Fibroblast of skin of abdomen (primary cell): Measurements from ENCODE around the gene ADAM19. TPM values are rescaled to one million over a fixed set of nuclear protein-coding genes. Genes with fewer than 3 reads are reported as not detected.

Experiments used
- DNase-seq: peaks from one replicate; pipeline ENCODE4 v3.0.0-alpha.2; 2013
- polyA plus RNA-seq, 2 experiments: library from polyadenylated mRNA; unstranded; fragments of 120-200 nt; gene quantifications; one replicate each; pipeline ENCODE4 v1.2.1, GENCODE V29; 2013; ENCODE audit not compliant: insufficient read length in 2 of 2

ADAM19 gene, protein sequence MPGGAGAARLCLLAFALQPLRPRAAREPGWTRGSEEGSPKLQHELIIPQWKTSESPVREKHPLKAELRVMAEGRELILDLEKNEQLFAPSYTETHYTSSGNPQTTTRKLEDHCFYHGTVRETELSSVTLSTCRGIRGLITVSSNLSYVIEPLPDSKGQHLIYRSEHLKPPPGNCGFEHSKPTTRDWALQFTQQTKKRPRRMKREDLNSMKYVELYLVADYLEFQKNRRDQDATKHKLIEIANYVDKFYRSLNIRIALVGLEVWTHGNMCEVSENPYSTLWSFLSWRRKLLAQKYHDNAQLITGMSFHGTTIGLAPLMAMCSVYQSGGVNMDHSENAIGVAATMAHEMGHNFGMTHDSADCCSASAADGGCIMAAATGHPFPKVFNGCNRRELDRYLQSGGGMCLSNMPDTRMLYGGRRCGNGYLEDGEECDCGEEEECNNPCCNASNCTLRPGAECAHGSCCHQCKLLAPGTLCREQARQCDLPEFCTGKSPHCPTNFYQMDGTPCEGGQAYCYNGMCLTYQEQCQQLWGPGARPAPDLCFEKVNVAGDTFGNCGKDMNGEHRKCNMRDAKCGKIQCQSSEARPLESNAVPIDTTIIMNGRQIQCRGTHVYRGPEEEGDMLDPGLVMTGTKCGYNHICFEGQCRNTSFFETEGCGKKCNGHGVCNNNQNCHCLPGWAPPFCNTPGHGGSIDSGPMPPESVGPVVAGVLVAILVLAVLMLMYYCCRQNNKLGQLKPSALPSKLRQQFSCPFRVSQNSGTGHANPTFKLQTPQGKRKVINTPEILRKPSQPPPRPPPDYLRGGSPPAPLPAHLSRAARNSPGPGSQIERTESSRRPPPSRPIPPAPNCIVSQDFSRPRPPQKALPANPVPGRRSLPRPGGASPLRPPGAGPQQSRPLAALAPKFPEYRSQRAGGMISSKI
- 176 TPM for polyA plus RNA-seq (2013, experiment 1 of 2; ENCODE audit: insufficient read length)
- polyA plus RNA-seq (2013, experiment 2 of 2; ENCODE audit: insufficient read length) = 176 TPM

DNA sequence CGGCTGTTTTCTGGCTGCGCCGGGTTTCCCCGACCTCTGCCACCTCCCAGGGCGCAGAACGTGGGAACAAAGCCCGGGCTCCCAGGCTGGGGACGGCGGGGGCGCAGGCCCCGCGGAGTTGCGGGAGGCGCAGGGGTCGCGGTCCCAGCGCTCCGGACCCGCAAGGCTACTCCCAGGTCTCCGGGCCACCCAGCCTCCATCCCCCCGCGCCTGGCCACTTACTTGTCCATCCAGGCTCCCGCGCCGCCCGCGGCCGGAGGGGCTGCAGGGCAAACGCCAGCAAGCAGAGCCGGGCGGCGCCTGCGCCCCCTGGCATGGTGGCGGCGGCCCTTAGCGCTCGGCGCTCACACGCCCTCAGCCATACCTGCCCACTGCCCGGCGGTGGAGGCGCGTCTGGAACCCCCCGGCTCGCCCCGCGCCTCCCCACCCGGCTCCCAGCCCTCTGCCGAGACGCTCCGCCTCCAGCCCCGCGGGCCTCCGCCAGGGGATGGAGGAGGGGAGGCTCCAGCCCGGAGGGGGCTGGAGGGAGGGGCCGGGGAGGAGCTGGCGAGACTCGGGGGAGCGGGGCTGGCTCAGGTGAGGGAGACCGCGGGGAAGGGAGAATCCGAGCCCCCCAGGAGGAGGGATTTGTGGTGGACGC, at the start of gene ADAM19:
ADAM19 (minus strand) TSS at position 395 of the 640 bp plus-strand sequence; CDS start at position 316, 79 bp downstream.
- DNase-seq = peak; percentile 80

GRCh38 chr5:157624144-157624543, 48.6 kb upstream of the ADAM19 start:
- no peak for DNase-seq

- no peak for DNase-seq
Measured at GRCh38 chr5:157620776-157621175, 45.2 kb upstream of the ADAM19 start.

DNA sequence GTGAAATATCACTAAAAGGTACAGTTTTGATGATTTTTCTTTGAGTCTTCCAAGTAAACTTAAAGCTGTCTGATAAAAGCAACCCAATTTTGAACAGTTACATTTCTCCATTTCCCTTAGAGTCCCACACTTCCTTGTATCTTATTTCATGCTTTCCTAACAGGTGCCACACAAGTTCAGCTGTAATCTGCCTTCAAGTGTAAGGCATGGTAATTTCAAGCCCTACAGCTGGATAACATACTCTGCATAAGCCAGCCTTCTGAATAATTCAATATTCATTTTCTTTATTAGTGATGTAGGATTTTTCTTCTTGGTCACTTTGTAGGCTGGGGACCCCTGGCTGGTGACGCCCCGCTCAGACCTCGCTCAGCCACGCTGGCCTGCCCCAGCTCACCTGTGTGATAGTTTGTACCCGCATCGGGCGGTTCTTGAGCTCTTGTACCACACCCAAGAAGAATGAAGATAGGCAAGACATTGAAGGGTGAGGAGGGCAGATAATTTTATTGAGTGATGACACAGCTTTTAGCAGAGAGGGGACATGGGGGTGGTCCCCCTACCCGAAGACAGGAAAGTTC, 42.7 kb upstream of the ADAM19 start:
- no peak for DNase-seq

DNA sequence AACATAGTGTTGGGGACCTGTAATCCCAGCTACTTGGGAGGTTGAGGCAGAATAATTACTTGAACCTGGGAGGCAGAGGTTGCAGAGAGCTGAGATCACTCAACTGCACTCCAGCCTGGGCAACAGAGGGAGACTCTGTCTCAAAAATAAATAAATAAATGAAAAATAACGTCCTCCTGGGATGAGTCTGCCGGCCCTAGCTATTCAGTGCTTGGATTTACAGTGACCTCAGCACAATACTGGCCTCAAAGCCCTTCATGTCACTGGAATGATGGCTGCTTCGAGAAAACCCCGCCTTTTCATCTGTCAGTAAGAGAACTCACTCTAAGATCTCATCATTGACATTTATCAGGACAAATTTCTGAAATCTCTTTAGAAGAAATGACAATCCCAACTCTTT, 41.2 kb upstream of the ADAM19 start:
- no peak for DNase-seq

DNA sequence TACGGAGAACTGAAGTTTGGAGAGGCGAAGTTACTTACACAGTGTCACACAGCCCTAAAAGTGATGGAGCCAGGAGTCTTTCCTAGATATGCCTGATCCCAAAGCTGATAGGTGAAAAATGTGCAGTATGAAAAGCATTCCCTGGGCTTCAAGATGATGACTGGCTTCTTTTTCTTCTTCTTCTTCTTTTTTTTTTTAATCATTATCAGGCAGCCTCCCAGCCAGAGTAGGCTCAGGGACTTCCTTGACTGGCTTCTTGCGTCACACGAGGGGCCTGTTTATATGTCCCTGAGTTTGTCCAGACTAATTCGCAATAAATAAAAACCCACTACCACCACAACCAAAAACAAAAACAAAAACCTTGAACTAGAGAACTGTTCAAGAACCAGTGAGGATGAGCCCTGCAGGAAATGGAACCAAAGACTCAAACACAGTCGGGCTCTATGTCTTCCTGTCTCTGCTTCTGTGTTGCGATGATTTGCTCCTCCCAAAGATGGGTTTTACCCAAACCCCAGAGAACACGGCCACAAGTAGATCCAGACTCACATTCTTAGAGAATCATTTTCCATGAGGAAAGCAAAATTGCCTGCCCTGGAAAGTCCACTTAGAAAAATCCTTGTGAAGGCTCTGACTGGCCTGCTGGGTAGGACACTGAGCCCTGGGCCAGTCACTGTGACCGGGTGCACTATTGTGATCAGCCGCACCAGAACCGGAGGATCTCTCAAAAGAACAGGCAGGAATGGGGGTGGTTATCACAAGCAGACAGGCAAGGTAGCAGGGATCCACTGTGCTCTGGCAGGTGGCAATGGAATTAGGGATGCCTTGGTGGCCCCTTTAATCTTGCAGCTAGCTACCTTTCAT, 38.0 kb upstream of the ADAM19 start:
- no peak for DNase-seq

GRCh38 chr5:157612581-157612980, 37.0 kb upstream of the ADAM19 start:
- no peak for DNase-seq

DNA sequence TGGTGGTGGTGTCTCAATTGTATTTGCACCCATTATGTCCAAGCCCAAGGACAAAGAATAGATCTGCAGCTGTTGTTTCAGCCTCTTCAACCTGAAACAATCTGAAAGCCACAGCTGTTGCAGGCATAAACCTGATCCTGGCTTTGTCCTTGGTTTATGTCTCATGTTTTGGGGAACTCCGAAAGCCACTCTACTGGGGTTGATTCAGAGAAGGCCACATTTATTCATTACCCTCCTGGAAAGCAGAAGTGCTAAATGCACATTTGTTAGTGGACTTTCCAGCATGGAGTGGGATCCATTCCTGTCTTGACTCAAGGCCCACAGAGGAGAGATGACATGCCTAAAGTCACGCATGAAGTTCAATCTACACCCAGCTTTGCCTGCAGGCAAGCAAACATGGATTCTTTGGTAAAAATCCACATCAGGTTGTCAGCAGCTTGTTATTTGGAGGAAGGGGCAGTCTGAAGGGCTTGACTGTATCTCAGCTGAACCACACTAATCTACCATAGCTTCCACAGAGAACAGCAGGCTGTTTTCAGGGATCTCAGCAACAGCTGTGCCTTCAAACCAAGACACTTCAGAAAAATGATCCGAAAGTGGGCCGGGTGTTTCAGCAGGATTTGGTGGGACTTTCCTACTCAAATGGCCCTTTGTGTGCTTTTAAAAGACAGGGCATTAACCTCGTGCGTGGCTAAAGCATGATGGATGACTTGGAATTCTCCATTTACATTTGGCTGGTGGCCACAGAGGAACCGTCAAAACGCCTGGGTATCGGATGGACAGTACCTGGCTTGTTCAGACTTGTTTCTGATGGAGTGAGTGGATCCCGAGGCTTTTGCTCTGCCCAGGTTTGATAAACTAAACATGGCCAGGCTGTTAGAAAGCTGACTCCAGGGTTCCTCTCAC, 36.2 kb upstream of the ADAM19 start:
- no peak for DNase-seq

- no peak for DNase-seq
Measured at GRCh38 chr5:157610990-157611389, 35.4 kb upstream of the ADAM19 start.

- no peak for DNase-seq
Measured at GRCh38 chr5:157608972-157609565, 33.5 kb upstream of the ADAM19 start.

GRCh38 chr5:157607371-157608161, 32.0 kb upstream of the ADAM19 start:
- DNase-seq = peak; percentile 88

DNA sequence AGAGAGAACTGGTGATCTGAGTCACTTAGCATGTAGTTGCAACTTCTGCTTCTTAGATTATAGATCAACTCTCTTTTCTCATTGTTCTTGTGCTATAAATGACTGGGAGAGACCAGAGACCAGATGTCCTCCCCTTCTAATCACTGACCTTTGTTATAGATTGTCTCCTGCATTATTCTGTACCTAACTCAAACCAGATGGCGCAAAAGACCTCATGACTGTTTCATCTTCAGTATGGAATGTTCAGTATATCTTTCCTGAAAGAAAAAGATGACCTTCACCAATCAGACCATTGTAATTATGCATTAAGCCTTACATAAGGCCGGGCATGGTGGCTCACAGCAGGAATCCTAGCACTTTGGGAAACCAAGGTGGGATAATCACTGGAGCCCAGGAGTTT, 30.5 kb upstream of the ADAM19 start:
- DNase-seq = peak; percentile 59

GRCh38 chr5:157603333-157604190, 28.0 kb upstream of the ADAM19 start:
- DNase-seq = peak; percentile 91

GRCh38 chr5:157602505-157602904, 26.9 kb upstream of the ADAM19 start:
- no peak for DNase-seq

GRCh38 chr5:157600252-157600651, 24.7 kb upstream of the ADAM19 start:
- DNase-seq = no peak

- DNase-seq = no peak
Measured at GRCh38 chr5:157599565-157599964, 24.0 kb upstream of the ADAM19 start.

- DNase-seq = no peak
Measured at GRCh38 chr5:157598350-157598936, 22.9 kb upstream of the ADAM19 start.

DNA sequence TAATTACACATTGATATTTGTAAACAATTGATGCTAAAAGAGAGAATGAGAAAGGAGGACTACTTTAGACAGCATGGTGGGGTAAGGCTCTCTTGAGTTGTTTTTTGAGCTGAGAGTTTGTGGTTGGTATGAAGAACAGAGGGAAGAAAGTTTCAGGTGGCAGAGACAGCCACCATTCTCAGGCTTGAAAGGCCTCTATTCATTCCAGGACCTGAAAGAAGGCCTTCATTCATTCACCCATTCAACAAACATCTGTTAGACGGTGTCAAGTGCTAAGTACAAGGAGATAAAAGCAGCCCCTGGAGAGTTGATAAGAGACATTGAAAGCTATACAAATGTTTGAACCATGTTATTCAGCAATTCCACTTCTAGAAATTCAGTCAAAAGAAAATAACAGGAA, 21.7 kb upstream of the ADAM19 start:
- DNase-seq = no peak
